Adrenal gland (tissue), 12 donors: ENCODE results near the gene CNGA1. TPM values are rescaled to one million over a fixed set of nuclear protein-coding genes. Genes with fewer than 3 reads are reported as not detected.

Experiments
- DNase-seq, 7 donors: peaks; one replicate each; pipeline ENCODE4 v3.0.0-alpha.2; 2019 to 2020
- H3K27ac ChIP-seq, 5 donors: fragments of 200-600 bp; sonication (generic) in 4 of 5; 1 replicate in 3 of 5; 2 replicates in 2 of 5; pipeline versions ENCODE4 v1.5.1 to v1.8.0; 2016 to 2020; ENCODE audit warnings: mild to moderate bottlenecking in 1 of 5
- H3K27me3 ChIP-seq: fragments of 200-600 bp; 2 replicates; pipeline ENCODE4 v1.8.0; 2021
- H3K36me3 ChIP-seq, 2 donors: fragments of 200-600 bp; replicated peaks in 1 of 2; 1 replicate in 1 of 2; 2 replicates in 1 of 2; pipeline versions ENCODE4 v1.5.1 to v1.8.0; 2018 to 2022
- H3K4me1 ChIP-seq, 2 donors: fragments of 200-600 bp; replicated peaks in 1 of 2; 1 replicate in 1 of 2; 2 replicates in 1 of 2; pipeline versions ENCODE4 v1.5.1 to v1.8.0; 2018 to 2021
- H3K4me3 ChIP-seq, 4 donors: fragments of 200-600 bp; sonication (generic) in 3 of 4; one replicate each; pipeline ENCODE4 v1.5.1; 2016 to 2018
- H3K9me3 ChIP-seq, 3 donors: fragments of 200-600 bp; sonication (generic) in 1 of 3; replicated peaks in 1 of 3; 1 replicate in 2 of 3; 2 replicates in 1 of 3; pipeline versions ENCODE4 v1.5.1 to v1.8.0; 2016 to 2021
- CTCF ChIP-seq, 6 experiments: fragments of 450-650 bp in 4 of 6; fragments of 200-600 bp in 2 of 6; sonication (generic) in 1 of 6; IDR thresholded peaks; 1 replicate in 5 of 6; 2 replicates in 1 of 6; pipeline versions ENCODE4 v1.5.1 to v1.8.0; 2016 to 2021; ENCODE audit warnings: antibody characterized with exemption in 6 of 6, mild to moderate bottlenecking in 2 of 6, moderate library complexity in 1 of 6
- POLR2A ChIP-seq, 2 donors: fragments of 450-650 bp; IDR thresholded peaks; one replicate each; pipeline ENCODE4 v1.6.1; 2017; ENCODE audit warnings: antibody characterized with exemption in 2 of 2, mild to moderate bottlenecking in 2 of 2, moderate library complexity in 1 of 2
- WGBS, 4 donors: extraction: QIAGEN DNeasy Blood & Tissue Kit in 2 of 4; methylation state at CpG; one replicate each; pipeline versions ENCODE4 v1.1.5 to v1.1.7; 2013 to 2017; 5-methylcytosine and 5-hydroxymethylcytosine counted together
- intact Hi-C, 2 donors: fragments of 100-400 bp; cut with DNase I; formaldehyde crosslinking; loops; one replicate each; pipeline versions ENCODE4 v1.14.1 to v1.15.0; 2022 to 2023
- polyA plus RNA-seq, 3 donors: library from polyadenylated mRNA; stranded (reverse); fragments of 200-250 nt in 2 of 3; fragments of 350-450 nt in 1 of 3; fragmentation: Illumina TruSeq in 1 of 3; extraction: RNeasy Lipid Tissue Mini Kit (QIAGEN cat#74804) in 1 of 3; gene quantifications; one replicate each; pipeline ENCODE4 v1.2.3, GENCODE V29; 2013 to 2014
- total RNA-seq, 9 donors: library from RNA; depleted of rRNA in 4 of 9; stranded (reverse); fragments of >200 nt in 4 of 9; fragments of 120-200 nt in 1 of 9; fragmentation: NEBNext Ultra II Directional in 1 of 9; extraction: Animal tissue kit (Norgen Biotek cat#: 25700) in 1 of 9; gene quantifications; one replicate each; pipeline versions ENCODE4 v1.1.0 to v1.2.4, GENCODE V29; 2013 to 2023
- donor health status: healthy with polysubstance abuse.
- donor health status: Bipolar disorder and iron deficiency.
- donor health status: DM: yes; HTN: yes; CAD: no.
- donor health status: DM: no; HTN: no; CAD: no.
- donor health status: DM: no; HTN: no; CAD: no.
- donor health status: DM: yes; HTN: yes; CAD: no.

The CNGA1 gene
- total and polyA plus RNA-seq, 12 donors = 0.24 to 4.8 (median 1.2) TPM; not detected in 1

DNA sequence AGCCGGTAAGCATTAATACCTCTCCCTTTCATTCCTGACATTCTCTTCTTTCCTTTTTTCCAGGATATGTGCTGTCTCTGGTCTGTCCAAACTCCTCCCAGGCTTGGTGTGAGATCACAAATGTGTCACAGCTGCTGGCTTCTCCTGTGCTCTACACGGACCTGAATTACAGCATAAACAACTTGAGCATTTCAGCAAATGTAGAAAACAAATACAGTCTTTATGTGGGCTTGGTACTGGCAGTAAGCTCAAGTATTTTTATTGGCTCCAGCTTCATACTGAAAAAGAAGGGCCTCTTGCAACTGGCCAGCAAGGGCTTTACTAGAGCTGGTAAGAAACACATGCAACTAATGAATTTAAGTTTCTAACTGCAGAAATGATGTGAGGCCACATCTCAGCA is 8.5 kb upstream of the CNGA1 start:
- no peaks in the 10 kb centered on the region for H3K27me3 ChIP-seq
- 31 to 54% (median 38%) methylated on average over 2 of the region's 2 CpGs for WGBS, 4 donors
- no peak overlapping the region for H3K4me3 ChIP-seq
- TF ChIP-seq CTCF (IDR thresholded peaks at IDR 0.05) (no peak), POLR2A (IDR thresholded peaks at IDR 0.05) (no peak)
- no peaks in the 10 kb centered on the region for H3K36me3 ChIP-seq
- no peak overlapping the region for H3K27ac ChIP-seq
- DNase-seq = no peak
- H3K9me3 ChIP-seq = no peaks in the 10 kb centered on the region
- intact Hi-C loops = no loop called here
- H3K4me1 ChIP-seq = no peaks in the 10 kb centered on the region

DNA sequence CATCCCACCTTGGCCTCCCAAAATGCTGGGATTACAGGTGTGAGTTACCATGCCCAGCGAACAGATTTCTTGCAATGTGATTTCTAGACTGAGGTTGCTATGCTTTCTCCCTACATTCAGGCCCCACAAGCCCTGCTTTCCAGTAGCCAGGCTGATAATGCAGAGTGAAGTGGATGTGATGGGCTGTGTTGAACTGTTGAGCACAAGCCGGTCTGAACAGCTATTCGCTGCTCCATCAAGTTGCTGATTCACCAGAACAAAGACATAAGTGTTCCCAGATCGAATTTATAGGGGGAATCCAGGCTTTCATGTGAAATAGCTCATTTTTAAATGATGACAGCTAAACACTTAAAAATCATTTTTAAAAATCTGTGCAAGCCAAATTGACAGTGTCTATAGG is 8.0 kb upstream of the CNGA1 start:
- DNase-seq = no peak
- H3K27ac ChIP-seq = no peak overlapping the region
- WGBS, 4 donors = 72 to 85% (median 84%) methylated on average over 4 of the region's 4 CpGs
- H3K4me3 ChIP-seq = no peak overlapping the region
- intact Hi-C loops = no loop called here
- no peaks in the 10 kb centered on the region for H3K36me3 ChIP-seq
- no peak for TF ChIP-seq CTCF (IDR thresholded peaks at IDR 0.05)
- no peak for TF ChIP-seq POLR2A (IDR thresholded peaks at IDR 0.05)
- no peaks in the 10 kb centered on the region for H3K9me3 ChIP-seq
- no peaks in the 10 kb centered on the region for H3K4me1 ChIP-seq
- H3K27me3 ChIP-seq = no peaks in the 10 kb centered on the region

DNA sequence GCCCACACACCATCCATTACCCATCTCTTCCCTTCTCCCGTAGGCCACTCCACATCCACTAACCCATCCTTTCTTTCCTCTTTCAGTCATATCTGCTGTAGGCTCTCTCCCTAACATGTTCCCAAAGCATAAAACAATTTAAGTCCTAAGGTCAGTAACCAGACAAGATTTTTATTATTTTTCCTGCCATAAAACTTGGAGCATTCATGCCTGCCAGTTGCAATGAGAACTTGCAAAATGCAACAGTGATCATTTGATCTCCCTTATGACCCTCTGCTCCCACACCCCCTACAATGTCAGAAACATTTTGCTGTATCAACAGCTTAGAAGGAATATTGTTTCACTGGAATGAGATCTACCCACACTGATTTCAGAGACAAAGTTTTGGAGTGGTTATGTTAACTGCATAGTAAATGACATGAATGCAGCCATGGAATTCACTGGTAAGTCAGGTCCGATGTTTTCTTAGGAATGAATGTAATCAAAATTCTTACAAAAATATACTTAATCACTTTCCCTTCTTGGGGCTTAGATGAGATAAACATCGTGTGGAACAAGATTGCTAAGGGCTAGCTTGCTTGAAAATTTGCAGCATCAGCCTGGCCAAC is 5.8 kb upstream of the CNGA1 start:
- Histone ChIP-seq H3K27ac (no peak overlapping the region), H3K4me3 (no peak overlapping the region), H3K36me3 (no peaks in the 10 kb centered on the region), H3K9me3 (no peaks in the 10 kb centered on the region), H3K4me1 (peaks cover 2 to 3% of the 10 kb centered on the region in 2 donors), H3K27me3 (no peaks in the 10 kb centered on the region)
- no peak for TF ChIP-seq CTCF (IDR thresholded peaks at IDR 0.05)
- TF ChIP-seq POLR2A (IDR thresholded peaks at IDR 0.05) = no peak
- WGBS, 4 donors = 67 to 75% (median 68%) methylated on average over 3 of the region's 3 CpGs
- DNase-seq = no peak
- intact Hi-C loops = no loop called here

- WGBS, 4 donors = 46 to 90% (median 66%) methylated on average over 1 of the region's 1 CpG
- H3K4me3 ChIP-seq = no peak overlapping the region
- peaks cover 8 to 12% of the 10 kb centered on the region in 2 donors for H3K4me1 ChIP-seq
- no peaks in the 10 kb centered on the region for H3K27me3 ChIP-seq
- no peak overlapping the region for H3K27ac ChIP-seq
- TF ChIP-seq POLR2A (IDR thresholded peaks at IDR 0.05) = no peak
- TF ChIP-seq CTCF (IDR thresholded peaks at IDR 0.05) = no peak
- no peak for DNase-seq
- intact Hi-C loops = no loop called here
- H3K9me3 ChIP-seq = no peaks in the 10 kb centered on the region
- no peaks in the 10 kb centered on the region for H3K36me3 ChIP-seq
Measured at GRCh38 chr4:48021100-48021499, 4.6 kb upstream of the CNGA1 start.
